HepG2 (cell line): Measurements from ENCODE around the gene RABEPK. TPM values are rescaled to one million over a fixed set of nuclear protein-coding genes. Genes with fewer than 3 reads are reported as not detected.

ENCODE experiments used
- ATAC-seq: fragments of 200-7000 bp; cut with Tn5 transposase; 3 replicates; pipeline ENCODE4 v1.9.1; 2020; ENCODE audit warnings: mild to moderate bottlenecking, moderate library complexity
- BruUV-seq: library from RNA; stranded (reverse); fragments of 400-500 nt; replicated peaks from 2 replicates; lab custom pipeline; 2021; lab: Mats Ljungman, UMichigan
- CTCF ChIA-PET: fragments of 300-600 bp; formaldehyde crosslinking; extraction: SDS; loops from one replicate; lab custom pipeline; 2021; ENCODE audit warnings: low total read pairs, inconsistent platforms, low intra/inter-chr PET ratio; lab: Yijun Ruan, JAX
- POLR2A ChIA-PET: fragments of 350-600 bp; sonication (Branson Sonifier 250); formaldehyde crosslinking; loops from one replicate; lab custom pipeline; 2020; ENCODE audit warnings: antibody characterized with exemption, inconsistent platforms; lab: Yijun Ruan, JAX
- DNase-seq: peaks from one replicate; pipeline ENCODE4 v3.0.0-alpha.2; 2015; ENCODE audit warnings: low spot score
- FAIRE-seq: peaks from 3 replicates; lab custom pipeline; 2011; peaks lifted over from hg19 to GRCh38; lab: Jason Lieb, UNC
- H2AFZ ChIP-seq: one replicate; pipeline ENCODE4 v1.6.1; 2011; ENCODE audit warnings: low read length, inconsistent platforms
- H3K27ac ChIP-seq: fragments of 300-600 bp; 3 replicates; pipeline ENCODE4 v1.8.0; 2011; ENCODE audit warnings: mixed run types, mild to moderate bottlenecking, mixed read lengths, low read length, inconsistent platforms; ENCODE audit not compliant: insufficient read depth; ENCODE audit errors: extremely low read length
- H3K27me3 ChIP-seq, 2 experiments: fragments of 200-600 bp in 1 of 2; 2 replicates in 1 of 2; 3 replicates in 1 of 2; pipeline versions ENCODE4 v1.6.0 to v1.8.0; 2011; ENCODE audit warnings: low read length in 2 of 2, mild to moderate bottlenecking in 2 of 2, moderate library complexity in 2 of 2, inconsistent platforms in 1 of 2; ENCODE audit not compliant: insufficient read depth in 2 of 2, control insufficient read depth in 1 of 2
- H3K36me3 ChIP-seq, 2 experiments: fragments of 200-600 bp in 1 of 2; replicated peaks in 1 of 2; 2 replicates in 1 of 2; 3 replicates in 1 of 2; pipeline versions ENCODE4 v1.5.1 to v1.8.0; 2011; ENCODE audit warnings: low read length in 2 of 2, inconsistent platforms in 1 of 2; ENCODE audit not compliant: insufficient read depth in 2 of 2, control insufficient read depth in 1 of 2
- H3K4me1 ChIP-seq: 2 replicates; pipeline ENCODE4 v1.5.1; 2012; ENCODE audit warnings: low read length, inconsistent platforms; ENCODE audit not compliant: insufficient read depth
- H3K4me2 ChIP-seq: 2 replicates; pipeline ENCODE4 v1.6.0; 2011; ENCODE audit warnings: low read depth, low read length, inconsistent platforms
- H3K4me3 ChIP-seq, 3 experiments: fragments of 200-600 bp in 1 of 3; sonication (generic), shearing (Covaris generic) in 1 of 3; replicated peaks in 1 of 3; 2 replicates each; pipeline ENCODE4 v1.5.1; 2011 to 2016; ENCODE audit warnings: low read length in 3 of 3, inconsistent platforms in 2 of 3, low read depth in 2 of 3, mild to moderate bottlenecking in 2 of 3, control low read depth in 1 of 3, mixed read lengths in 1 of 3; ENCODE audit not compliant: insufficient read depth in 1 of 3
- H3K79me2 ChIP-seq: one replicate; pipeline ENCODE4 v1.6.1; 2011; ENCODE audit warnings: low read length, inconsistent platforms; ENCODE audit not compliant: insufficient read depth
- H3K9ac ChIP-seq: 2 replicates; pipeline ENCODE4 v1.6.0; 2011; ENCODE audit warnings: mild to moderate bottlenecking, low read depth, low read length, inconsistent platforms; ENCODE audit not compliant: insufficient read depth
- H3K9me3 ChIP-seq: 2 replicates; pipeline ENCODE4 v1.5.1; 2012; ENCODE audit warnings: mild to moderate bottlenecking, low read length
- H4K20me1 ChIP-seq: 2 replicates; pipeline ENCODE4 v1.6.0; 2011; ENCODE audit warnings: inconsistent platforms, mild to moderate bottlenecking, low read length, moderate library complexity; ENCODE audit not compliant: insufficient read depth
- CCDC6 ChIP-seq: sonication (generic); formaldehyde crosslinking; IDR thresholded peaks from 2 replicates; pipeline ENCODE4 v1.8.1; 2022; ENCODE audit warnings: mild to moderate bottlenecking, missing genetic modification reagents, moderate library complexity
- GLI4 ChIP-seq: sonication (generic); formaldehyde crosslinking; IDR thresholded peaks from 2 replicates; pipeline ENCODE4 v1.5.1; 2020; ENCODE audit warnings: missing genetic modification reagents, mild to moderate bottlenecking, moderate library complexity, borderline replicate concordance
- HHEX ChIP-seq: IDR thresholded peaks from 2 replicates; pipeline ENCODE4 v1.6.1; 2016; ENCODE audit warnings: control low read depth
- ZFP1 ChIP-seq: IDR thresholded peaks from 2 replicates; pipeline ENCODE4 v1.6.1; 2016
- ZHX2 ChIP-seq, 2 experiments: sonication (generic) in 1 of 2; formaldehyde crosslinking in 1 of 2; IDR thresholded peaks; 2 replicates each; pipeline versions ENCODE4 v1.6.1 to v1.9.0; 2014 to 2022; ENCODE audit warnings: antibody characterized with exemption in 1 of 2, borderline replicate concordance in 1 of 2, inconsistent platforms in 1 of 2, low read depth in 1 of 2, missing genetic modification reagents in 1 of 2
- ZNF275 ChIP-seq: sonication (generic); formaldehyde crosslinking; IDR thresholded peaks from 2 replicates; pipeline ENCODE4 v1.8.0; 2022; ENCODE audit warnings: missing genetic modification reagents, mild to moderate bottlenecking, inconsistent platforms, borderline replicate concordance
- ZNF713 ChIP-seq: sonication (generic); formaldehyde crosslinking; IDR thresholded peaks from 2 replicates; pipeline ENCODE4 v1.4.0; 2020; ENCODE audit warnings: mild to moderate bottlenecking, missing genetic modification reagents
- ZNF792 ChIP-seq: IDR thresholded peaks from 2 replicates; pipeline ENCODE4 v1.6.1; 2016
- WGBS: methylation state at CpG from one replicate; pipeline ENCODE4 v1.1.6; 2017; ENCODE audit warnings: low lambda C conversion rate; 5-methylcytosine and 5-hydroxymethylcytosine counted together
- in situ Hi-C: cut with HindIII; loops from 2 replicates; pipeline ENCODE4 v1.10.0; 2017; ENCODE audit warnings: low pct_unique_long_range_greater_than_20kb; ENCODE audit not compliant: extremely low pct_ligation_motif_present
- intact Hi-C: fragments of 100-400 bp; cut with micrococcal nuclease; formaldehyde crosslinking; loops from one replicate; pipeline ENCODE4 v1.10.0; 2022; ENCODE audit not compliant: unreplicated experiment
- polyA plus RNA-seq, 8 experiments: library from polyadenylated mRNA; depleted of rRNA in 3 of 8; stranded (reverse) in 7 of 8; unstranded in 1 of 8; fragments of >200 nt; fragmentation: Illumina TruSeq in 4 of 8; extraction: Trizol in 4 of 8; gene quantifications; 2 replicates each; pipeline versions ENCODE4 v1.2.1 to v1.2.3, GENCODE V29; 2011 to 2016; ENCODE audit warnings: low read depth in 4 of 8, missing spikeins in 1 of 8, mixed read lengths in 1 of 8; ENCODE audit not compliant: insufficient read depth in 1 of 8
- total RNA-seq, 5 experiments: library from RNA; depleted of rRNA; stranded (reverse); fragments of >200 nt; fragmentation: Illumina TruSeq; extraction: Trizol; gene quantifications; 2 replicates each; pipeline ENCODE4 v1.2.3, GENCODE V29; 2016; ENCODE audit warnings: low read depth in 1 of 5

The RABEPK gene
- total and polyA plus RNA-seq, 2 of the 13 experiments (the other 11 are each of a cell fraction or from before 2014, with no cell fraction given): 75.5 to 90.0 TPM

GRCh38 chr9:125268394-125269013 lies 68.2 kb downstream of the RABEPK start (continued):
- TF ChIP-seq ZHX2 (IDR thresholded peaks at IDR 0.05; ENCODE audit: low read depth) (no peak), ZHX2 (CRISPR knock-in tag; IDR thresholded peaks at IDR 0.05; ENCODE audit: borderline replicate concordance) (no peak), ZNF713 (CRISPR knock-in tag) (no peak), ZFP1 (CRISPR knock-in tag) (no peak), CCDC6 (CRISPR knock-in tag) (no peak)

GRCh38 chr9:125269014-125269397 lies 68.7 kb downstream of the RABEPK start:
- DNase-seq (no peak), ATAC-seq (no peak), FAIRE-seq (no peak)
- H3K9me3 ChIP-seq: no peaks in the 10 kb centered on the region
- no peak overlapping the region for H3K27ac ChIP-seq
- no TSS peak for BruUV-seq
- H3K79me2 ChIP-seq: peaks cover 76% of the 10 kb centered on the region
- in situ Hi-C loops (no loop called here), intact Hi-C loops (no loop called here)
- ChIA-PET CTCF (no interaction called here), POLR2A (no interaction called here)
- no peak overlapping the region for H3K9ac ChIP-seq
- no peak overlapping the region for H2AFZ ChIP-seq
- TF ChIP-seq GLI4 (no peak), ZNF275 (CRISPR knock-in tag) (no peak), ZNF792 (CRISPR knock-in tag) (no peak), HHEX (CRISPR knock-in tag) (no peak)
- no peak overlapping the region for H3K4me3 ChIP-seq
- H4K20me1 ChIP-seq: no peaks in the 10 kb centered on the region
- peaks cover 0 to 8% of the 10 kb centered on the region in 2 experiments; a peak in 2 of 5 replicates for H3K36me3 ChIP-seq
- peaks cover 55% of the 10 kb centered on the region for H3K4me1 ChIP-seq
- H3K27me3 ChIP-seq: no peaks in the 10 kb centered on the region
- no peak overlapping the region for H3K4me2 ChIP-seq
- WGBS: 100% methylated on average over 1 of the region's 1 CpG
